ENCODE data around the gene TTC39A.

DNA sequence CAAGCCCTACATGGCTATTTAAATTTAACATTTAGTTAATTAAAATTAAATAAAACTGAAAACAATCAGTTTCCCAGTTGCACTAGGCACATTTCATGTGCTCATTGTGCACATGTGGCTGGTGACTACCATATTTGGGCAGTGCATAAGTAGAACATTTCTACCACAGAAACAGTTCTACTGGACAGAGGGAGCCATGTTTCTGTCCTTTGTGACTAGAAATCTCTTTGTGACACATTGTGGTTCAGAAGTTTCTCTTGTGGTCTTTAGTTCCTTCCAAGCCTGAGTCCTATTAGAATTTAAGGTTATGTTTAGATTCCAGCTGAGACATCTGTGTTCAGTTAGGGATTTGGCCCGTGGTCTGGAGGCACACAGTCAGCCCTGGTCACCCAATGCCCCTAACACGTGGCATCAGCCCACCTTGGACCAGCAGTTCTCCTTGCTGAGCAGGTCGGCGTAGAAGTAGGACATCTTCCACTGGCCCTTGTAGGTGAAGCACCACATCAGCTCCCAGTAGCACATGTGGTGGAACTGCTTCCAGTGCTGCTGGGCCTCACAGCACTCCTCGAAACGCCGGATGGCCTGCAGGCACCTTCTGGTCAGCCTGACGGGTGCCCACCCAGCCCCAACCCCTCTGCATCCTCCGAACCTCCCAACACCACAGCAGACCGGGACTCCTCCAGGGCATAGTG is 29.1 kb downstream of the TTC39A start:
- TF ChIP-seq, protein P1, sequence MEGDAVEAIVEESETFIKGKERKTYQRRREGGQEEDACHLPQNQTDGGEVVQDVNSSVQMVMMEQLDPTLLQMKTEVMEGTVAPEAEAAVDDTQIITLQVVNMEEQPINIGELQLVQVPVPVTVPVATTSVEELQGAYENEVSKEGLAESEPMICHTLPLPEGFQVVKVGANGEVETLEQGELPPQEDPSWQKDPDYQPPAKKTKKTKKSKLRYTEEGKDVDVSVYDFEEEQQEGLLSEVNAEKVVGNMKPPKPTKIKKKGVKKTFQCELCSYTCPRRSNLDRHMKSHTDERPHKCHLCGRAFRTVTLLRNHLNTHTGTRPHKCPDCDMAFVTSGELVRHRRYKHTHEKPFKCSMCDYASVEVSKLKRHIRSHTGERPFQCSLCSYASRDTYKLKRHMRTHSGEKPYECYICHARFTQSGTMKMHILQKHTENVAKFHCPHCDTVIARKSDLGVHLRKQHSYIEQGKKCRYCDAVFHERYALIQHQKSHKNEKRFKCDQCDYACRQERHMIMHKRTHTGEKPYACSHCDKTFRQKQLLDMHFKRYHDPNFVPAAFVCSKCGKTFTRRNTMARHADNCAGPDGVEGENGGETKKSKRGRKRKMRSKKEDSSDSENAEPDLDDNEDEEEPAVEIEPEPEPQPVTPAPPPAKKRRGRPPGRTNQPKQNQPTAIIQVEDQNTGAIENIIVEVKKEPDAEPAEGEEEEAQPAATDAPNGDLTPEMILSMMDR (IDR thresholded peaks at IDR 0.05; ENCODE audit: low read length): no peak
- no peak for TF ChIP-seq EZH2 (optimal IDR thresholded peaks at IDR 0.05; ENCODE audit: low read depth, low read length)
- no peak for TF ChIP-seq EZH2phosphoT487 (IDR thresholded peaks at IDR 0.05; ENCODE audit: low read length)

Measured in MM.1S (cell line).